Stimulated activated effector memory CD8-positive, alpha-beta T cell treated with anti-CD3 and anti-CD28 coated beads, Interleukin-12 subunit alpha, Interleukin-12 subunit beta, amount 100 ng/mL, for 72 hours (primary cell): ENCODE results near the gene PROM1.
A peak's percentile ranks its signal among the peaks of the same experiment; 100 is the strongest.

Experiments used
- ATAC-seq: fragments of 150-1000 bp; cut with Tn5 transposase; 2 replicates; pipeline ENCODE4 v1.10.0; 2021
- DNase-seq, 2 donors: peaks; one replicate each; pipeline ENCODE4 v3.0.0; 2021 to 2022; ENCODE audit warnings: low spot score in 2 of 2
- H3K27ac Mint-ChIP-seq: one replicate; pipeline ENCODE4 v1.8.0; 2022; ENCODE audit warnings: mild to moderate bottlenecking, mixed read lengths
- H3K36me3 Mint-ChIP-seq: one replicate; pipeline ENCODE4 v1.8.0; 2022; ENCODE audit warnings: mild to moderate bottlenecking, mixed read lengths
- H3K4me1 Mint-ChIP-seq: one replicate; pipeline ENCODE4 v1.8.0; 2022; ENCODE audit warnings: mixed read lengths
- H3K4me3 Mint-ChIP-seq: one replicate; pipeline ENCODE4 v1.8.0; 2022; ENCODE audit warnings: mild to moderate bottlenecking, mixed read lengths
- H3K9me3 Mint-ChIP-seq: one replicate; pipeline ENCODE4 v1.8.0; 2022; ENCODE audit warnings: mixed read lengths

Gene PROM1

DNA sequence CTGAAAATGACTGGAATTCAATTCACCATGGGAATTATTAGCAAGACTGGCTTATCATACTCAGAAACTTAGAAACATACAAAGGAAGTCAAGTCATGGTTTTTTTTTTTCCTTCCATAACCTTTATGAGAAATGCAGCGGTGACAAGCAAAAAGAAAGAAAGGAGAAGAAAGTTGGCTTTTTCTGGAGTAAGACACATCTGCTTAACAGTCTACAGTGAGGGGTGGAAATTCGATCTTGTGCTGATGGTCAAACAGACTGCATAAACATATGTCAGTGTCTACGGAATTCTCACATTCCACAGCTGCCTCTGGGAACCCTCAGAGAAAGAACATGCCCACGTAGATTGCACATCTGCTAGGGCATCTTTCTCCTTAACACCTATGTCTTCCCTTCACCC is 54.6 kb downstream of the PROM1 start:
- Mint-ChIP-seq H3K27ac (no peak overlapping the region), H3K4me1 (peaks cover 16% of the 10 kb centered on the region), H3K36me3 (no peaks in the 10 kb centered on the region), H3K4me3 (no peak overlapping the region), H3K9me3 (no peaks in the 10 kb centered on the region)
- DNase-seq (no peak), ATAC-seq (no peak)

DNA sequence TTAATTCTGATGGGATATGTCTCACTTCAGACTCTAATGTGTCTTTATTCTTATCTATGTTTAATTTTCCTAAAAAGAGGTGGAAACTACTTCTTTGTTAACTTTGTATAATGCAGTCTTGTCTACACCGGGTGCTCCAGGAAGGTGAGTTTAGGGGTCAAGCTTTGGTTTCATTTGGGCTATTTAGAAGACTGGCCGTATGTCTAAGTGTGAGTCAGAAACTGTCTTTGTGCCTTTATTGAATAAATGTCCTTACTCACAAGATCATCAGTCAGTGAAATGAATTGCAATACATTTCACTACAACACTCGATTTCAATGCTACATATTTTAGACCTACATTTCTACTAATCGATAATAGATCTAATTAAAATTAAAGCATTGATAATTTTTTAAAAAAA is 56.2 kb downstream of the PROM1 start:
- Mint-ChIP-seq H3K36me3 (no peaks in the 10 kb centered on the region), H3K4me1 (peaks cover 30% of the 10 kb centered on the region), H3K4me3 (no peak overlapping the region), H3K9me3 (no peaks in the 10 kb centered on the region), H3K27ac (no peak overlapping the region)
- no peak for ATAC-seq
- no peak for DNase-seq

DNA sequence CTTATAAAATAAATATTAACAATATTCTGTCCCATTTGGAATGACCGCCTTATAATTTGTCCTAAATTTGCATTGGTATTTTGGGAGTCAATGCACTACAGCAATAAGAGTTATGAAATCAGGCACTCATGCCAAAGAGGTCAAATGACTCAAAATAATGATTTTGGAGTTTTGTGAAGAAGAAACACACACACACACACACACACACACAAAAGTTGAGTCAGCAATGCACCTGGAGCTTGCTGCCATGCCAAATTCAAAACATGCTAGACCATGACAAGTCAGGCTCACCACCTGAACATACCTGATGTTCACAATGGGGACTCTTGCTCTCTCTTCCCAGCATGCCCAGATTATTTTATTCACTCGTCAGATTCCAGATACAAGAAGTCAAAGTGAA is 56.7 kb downstream of the PROM1 start:
- Mint-ChIP-seq H3K4me3 (no peak overlapping the region), H3K36me3 (no peaks in the 10 kb centered on the region), H3K27ac (no peak overlapping the region), H3K9me3 (no peaks in the 10 kb centered on the region), H3K4me1 (peaks cover 30% of the 10 kb centered on the region)
- no peak for ATAC-seq
- no peak for DNase-seq

DNA sequence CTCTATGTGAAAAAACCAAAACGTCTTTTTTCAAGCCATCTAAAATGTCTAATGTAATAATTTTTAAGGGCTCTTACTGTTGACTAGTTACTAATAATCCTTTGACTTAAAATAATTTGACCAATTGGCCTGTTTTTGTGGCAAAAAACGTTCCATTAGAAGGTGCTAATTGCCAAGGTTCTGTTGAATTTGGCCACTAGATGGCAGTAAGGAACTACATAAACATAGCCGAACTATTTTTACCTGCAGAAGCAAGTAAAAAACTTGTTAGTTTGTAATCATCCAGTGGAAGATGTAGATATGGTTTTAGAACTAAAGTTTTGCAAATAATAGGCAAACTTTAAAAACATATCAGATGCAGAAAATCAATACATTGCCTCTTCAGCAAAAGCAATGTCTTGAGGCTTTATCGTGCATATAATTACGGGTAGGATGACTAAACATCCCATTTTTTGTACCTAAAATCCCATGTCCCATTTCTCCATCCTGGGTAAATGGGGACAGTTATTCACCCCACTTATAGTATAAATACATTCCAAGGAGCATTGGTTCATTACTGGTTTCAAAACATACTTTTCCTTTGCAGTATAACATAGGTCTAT is 57.6 kb downstream of the PROM1 start:
- Mint-ChIP-seq H3K4me1 (peaks cover 30% of the 10 kb centered on the region), H3K9me3 (no peaks in the 10 kb centered on the region), H3K27ac (no peak overlapping the region), H3K36me3 (no peaks in the 10 kb centered on the region), H3K4me3 (no peak overlapping the region)
- DNase-seq (peak in 1 of 2 donors; percentile 16), ATAC-seq (no peak)

DNA sequence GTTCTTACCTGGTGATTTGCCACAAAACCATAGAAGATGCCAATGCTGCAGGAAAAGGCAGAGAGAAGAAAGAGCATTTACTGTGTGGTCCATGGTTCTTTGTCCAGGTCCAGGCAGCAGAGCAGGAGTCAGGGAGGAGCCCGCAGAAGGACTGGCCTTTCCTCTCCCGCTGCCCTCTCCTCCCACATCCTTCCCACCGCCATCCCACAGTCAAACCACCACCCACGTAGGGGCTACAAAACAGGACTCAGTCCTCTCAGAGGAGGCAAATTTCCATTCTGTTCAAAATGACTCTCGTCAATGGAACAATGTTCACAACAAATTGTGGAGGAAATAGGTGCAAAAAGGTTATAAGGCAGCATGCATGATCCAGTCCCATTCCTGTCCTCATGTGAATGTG is 58.6 kb downstream of the PROM1 start:
- H3K4me3 Mint-ChIP-seq, result no peak overlapping the region
- DNase-seq, result no peak
- ATAC-seq, result no peak
- peaks cover 30% of the 10 kb centered on the region for H3K4me1 Mint-ChIP-seq
- no peaks in the 10 kb centered on the region for H3K36me3 Mint-ChIP-seq
- no peak overlapping the region for H3K27ac Mint-ChIP-seq
- no peaks in the 10 kb centered on the region for H3K9me3 Mint-ChIP-seq

DNA sequence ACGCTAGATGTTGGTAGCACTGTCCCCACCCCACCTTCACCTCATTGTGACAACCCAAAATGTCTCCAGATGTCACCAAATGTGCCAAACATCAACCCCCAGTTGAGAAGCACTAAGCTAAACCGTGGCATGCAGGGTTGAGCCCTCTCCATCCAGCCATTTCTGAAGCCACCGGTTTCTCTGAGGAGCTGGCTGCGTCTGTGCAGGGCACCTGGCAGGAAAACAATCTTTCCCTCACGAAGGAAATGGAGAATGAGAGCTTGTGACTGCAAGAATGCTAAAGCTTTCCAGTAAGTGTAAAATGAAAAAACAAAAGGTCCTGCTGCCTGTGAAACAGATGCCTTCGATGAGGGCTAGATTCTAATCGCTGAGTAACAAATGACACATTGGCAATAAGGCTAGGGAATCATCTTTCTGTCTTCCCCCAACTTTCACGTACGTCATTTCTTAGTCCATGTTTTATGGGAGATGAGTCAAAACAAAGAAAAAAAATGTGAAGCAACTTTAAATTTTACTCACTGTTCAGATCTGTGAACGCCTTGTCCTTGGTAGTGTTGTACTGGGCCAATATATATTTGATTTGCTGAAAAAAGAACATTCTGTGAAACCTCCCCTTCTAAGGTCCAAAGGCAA is 59.9 kb downstream of the PROM1 start:
- Mint-ChIP-seq H3K36me3 (no peaks in the 10 kb centered on the region), H3K27ac (no peak overlapping the region), H3K9me3 (no peaks in the 10 kb centered on the region), H3K4me1 (peaks cover 30% of the 10 kb centered on the region), H3K4me3 (peak overlapping the region; percentile 46)
- ATAC-seq (peak; percentile 95), DNase-seq (peak in 1 of 2 donors; percentile 55)

DNA sequence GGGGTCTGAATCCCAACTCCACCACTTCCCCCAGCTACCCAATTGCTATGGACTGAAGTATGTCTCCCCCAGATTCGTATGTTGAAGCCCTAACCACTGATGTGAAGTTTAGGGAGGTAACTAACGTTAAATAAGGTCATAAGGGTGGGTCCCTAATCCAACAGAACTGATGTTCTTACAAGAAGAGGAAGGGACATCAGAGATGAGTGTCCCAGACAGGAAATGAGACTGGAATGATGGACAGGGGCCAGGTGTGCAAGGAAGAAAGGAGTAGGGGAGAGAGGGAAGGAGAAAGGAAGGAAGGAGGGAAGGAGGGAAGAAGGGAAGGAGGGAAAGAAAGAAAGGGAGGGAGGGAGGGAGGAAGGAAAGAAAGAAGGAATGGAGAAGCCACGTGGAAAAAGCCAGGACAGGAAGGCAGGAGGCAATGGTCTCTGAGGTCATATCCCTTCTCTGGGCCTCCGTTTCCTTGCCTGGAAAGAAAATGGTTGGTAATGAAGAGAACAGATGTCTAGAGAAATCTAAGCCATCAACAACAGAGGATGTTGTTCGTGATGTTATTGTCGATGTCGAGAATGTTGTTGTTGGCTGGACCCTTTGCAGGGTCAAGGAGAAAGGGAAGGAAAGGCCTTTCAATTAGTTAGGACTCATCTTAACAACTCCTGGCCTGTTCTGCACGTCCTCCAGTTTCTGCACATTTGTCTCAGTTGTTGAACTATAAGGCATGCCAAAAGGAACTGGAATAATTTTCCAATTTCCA is 61.8 kb downstream of the PROM1 start:
- H3K27ac Mint-ChIP-seq, result no peak overlapping the region
- ATAC-seq (no peak), DNase-seq (no peak)
- H3K9me3 Mint-ChIP-seq, result no peaks in the 10 kb centered on the region
- H3K36me3 Mint-ChIP-seq, result no peaks in the 10 kb centered on the region
- H3K4me1 Mint-ChIP-seq, result peaks cover 30% of the 10 kb centered on the region
- no peak overlapping the region for H3K4me3 Mint-ChIP-seq

DNA sequence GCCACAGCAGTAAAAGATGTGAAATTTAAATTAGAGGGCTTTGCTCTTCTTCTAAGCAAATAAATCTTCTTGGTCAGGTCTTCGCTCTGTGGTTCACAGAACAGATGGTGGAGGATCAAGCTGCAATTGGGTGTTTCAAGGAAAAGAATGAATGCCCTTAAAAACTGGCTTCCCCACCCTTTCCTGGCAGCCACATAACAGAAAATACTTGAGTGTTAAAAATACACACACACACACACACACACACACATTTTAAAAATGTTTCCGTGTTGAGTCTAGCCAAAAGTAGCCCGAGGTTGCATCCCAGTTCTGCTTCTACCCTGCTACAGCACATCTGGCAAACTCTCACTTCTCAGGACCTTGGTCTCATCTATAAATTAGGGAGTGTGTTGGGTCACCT is 64.2 kb downstream of the PROM1 start:
- no peaks in the 10 kb centered on the region for H3K9me3 Mint-ChIP-seq
- H3K27ac Mint-ChIP-seq, result no peak overlapping the region

DNA sequence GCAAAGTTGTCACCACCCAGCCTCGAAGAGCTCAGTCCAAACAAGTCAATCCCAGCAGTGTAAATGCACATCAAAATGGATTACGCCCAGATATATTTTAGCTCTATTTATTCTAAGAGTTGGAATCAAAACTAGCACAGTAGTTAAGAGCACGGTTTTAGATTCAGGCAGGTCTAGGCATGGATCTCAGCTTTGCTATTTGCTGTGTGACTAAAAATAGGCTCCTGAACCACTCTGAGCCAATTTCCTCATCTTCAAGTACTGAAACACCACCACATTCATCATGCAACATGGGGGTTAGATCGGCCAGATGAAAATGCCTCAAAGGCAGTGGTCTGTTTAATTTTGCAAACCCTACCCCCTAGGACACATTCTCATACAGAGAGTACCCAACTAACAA is 65.0 kb downstream of the PROM1 start:
- H3K27ac Mint-ChIP-seq, result no peak overlapping the region
- ATAC-seq, result peak; percentile 22
- no peaks in the 10 kb centered on the region for H3K9me3 Mint-ChIP-seq
- no peak overlapping the region for H3K4me3 Mint-ChIP-seq
- peaks cover 11% of the 10 kb centered on the region for H3K4me1 Mint-ChIP-seq
- no peak for DNase-seq
- H3K36me3 Mint-ChIP-seq, result no peaks in the 10 kb centered on the region

More for the DNA sequence above, 64.2 kb downstream of the PROM1 start:
- H3K4me1 Mint-ChIP-seq, result peaks cover 19% of the 10 kb centered on the region
- ATAC-seq (no peak), DNase-seq (no peak)
- no peak overlapping the region for H3K4me3 Mint-ChIP-seq
- H3K36me3 Mint-ChIP-seq, result no peaks in the 10 kb centered on the region

DNA sequence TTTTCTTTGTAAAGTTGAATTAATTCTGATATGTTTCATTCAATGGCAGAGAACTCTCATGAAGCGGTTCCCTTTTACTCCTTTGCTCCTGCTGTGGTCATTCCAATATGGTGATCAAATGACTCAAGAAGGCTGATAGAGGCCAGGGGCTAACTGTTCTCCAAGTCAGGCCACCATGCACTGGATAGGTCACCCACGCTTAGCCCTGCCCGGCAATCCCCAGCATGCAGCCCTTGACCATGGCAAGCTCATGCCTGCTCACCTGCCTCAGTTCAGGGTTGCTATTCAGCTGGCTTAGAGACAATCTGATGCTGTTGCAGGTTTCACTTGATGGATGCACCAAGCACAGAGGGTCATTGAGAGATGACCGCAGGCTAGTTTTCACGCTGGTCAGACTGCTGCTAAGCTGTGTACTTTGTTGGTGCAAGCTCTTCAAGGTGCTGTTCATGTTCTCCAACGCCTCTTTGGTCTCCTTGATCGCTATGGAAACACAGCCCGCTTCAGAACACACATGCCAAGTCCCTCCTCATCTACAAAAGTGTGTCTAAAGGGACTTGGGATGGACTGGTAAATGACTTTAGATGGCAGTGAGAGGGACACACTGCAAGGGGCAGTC is 65.7 kb downstream of the PROM1 start:
- no peaks in the 10 kb centered on the region for H3K36me3 Mint-ChIP-seq
- peaks cover 4% of the 10 kb centered on the region for H3K4me1 Mint-ChIP-seq
- no peak overlapping the region for H3K4me3 Mint-ChIP-seq
- no peak overlapping the region for H3K27ac Mint-ChIP-seq
- DNase-seq (no peak), ATAC-seq (no peak)
- H3K9me3 Mint-ChIP-seq, result no peaks in the 10 kb centered on the region

DNA sequence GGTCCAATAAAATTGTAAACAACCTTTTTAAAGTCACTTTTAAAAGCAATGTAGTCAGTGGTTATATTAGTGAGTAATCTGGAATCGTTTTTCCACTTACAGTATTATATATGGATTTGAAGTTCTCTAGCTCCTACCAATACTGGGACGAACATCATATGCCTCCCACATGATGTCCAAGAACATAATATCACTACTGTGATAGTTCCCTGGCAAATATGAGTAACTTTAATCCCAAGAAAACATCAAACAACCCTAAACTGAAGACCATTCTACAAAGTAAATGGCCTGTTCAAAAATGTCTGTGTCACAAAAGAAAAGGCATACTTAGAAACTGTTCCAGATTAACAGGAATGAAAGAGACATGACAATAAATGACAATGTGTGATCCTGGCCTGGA is 67.3 kb downstream of the PROM1 start:
- no peaks in the 10 kb centered on the region for H3K4me1 Mint-ChIP-seq
- H3K4me3 Mint-ChIP-seq, result no peak overlapping the region
- no peaks in the 10 kb centered on the region for H3K9me3 Mint-ChIP-seq
- no peak for ATAC-seq
- no peak for DNase-seq
- H3K27ac Mint-ChIP-seq, result no peak overlapping the region
- H3K36me3 Mint-ChIP-seq, result no peaks in the 10 kb centered on the region

DNA sequence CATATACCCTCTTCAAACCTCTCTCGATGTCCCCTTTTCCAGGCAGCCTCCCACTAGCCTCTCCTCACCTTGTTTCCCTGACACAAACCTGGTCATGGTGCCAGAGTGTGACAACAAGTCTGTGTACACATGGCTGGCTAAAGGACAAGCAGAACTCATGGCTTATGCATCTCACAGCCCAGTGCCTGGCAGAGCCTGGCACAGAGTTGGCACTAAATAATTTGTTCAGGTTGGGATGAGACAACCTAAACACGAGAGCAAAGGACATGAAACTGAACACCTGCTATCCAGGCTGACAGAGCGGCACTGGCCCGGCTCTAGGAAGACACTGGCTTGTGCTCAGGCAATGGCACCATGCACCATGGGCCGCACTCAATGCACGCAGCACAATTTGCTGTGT is 72.7 kb downstream of the PROM1 start:
- no peak overlapping the region for H3K27ac Mint-ChIP-seq
- ATAC-seq (no peak), DNase-seq (no peak)
- H3K9me3 Mint-ChIP-seq, result no peaks in the 10 kb centered on the region
- H3K4me1 Mint-ChIP-seq, result no peaks in the 10 kb centered on the region
- H3K36me3 Mint-ChIP-seq, result no peaks in the 10 kb centered on the region
- no peak overlapping the region for H3K4me3 Mint-ChIP-seq

DNA sequence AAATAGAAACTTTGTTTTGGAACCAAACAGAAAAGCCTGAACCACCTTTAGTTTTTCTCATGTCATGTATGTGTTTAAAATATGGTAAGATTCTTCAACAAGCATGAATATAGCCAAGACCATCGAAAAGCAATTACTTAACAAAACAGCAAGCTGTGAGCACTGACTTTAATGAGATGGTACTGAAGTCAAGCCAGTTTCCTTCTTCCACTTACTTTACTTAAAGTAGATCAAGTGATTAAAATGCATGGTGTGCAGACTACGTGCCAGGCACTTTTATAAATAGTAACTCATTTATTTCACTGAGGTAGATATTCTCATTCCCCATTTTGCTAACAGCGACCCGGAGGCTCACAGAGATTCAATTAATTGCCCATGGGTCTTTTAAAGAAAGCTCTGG is 74.7 kb downstream of the PROM1 start:
- Mint-ChIP-seq H3K4me3 (no peak overlapping the region), H3K9me3 (no peaks in the 10 kb centered on the region), H3K4me1 (no peaks in the 10 kb centered on the region), H3K36me3 (no peaks in the 10 kb centered on the region), H3K27ac (no peak overlapping the region)
- ATAC-seq (no peak), DNase-seq (no peak)

DNA sequence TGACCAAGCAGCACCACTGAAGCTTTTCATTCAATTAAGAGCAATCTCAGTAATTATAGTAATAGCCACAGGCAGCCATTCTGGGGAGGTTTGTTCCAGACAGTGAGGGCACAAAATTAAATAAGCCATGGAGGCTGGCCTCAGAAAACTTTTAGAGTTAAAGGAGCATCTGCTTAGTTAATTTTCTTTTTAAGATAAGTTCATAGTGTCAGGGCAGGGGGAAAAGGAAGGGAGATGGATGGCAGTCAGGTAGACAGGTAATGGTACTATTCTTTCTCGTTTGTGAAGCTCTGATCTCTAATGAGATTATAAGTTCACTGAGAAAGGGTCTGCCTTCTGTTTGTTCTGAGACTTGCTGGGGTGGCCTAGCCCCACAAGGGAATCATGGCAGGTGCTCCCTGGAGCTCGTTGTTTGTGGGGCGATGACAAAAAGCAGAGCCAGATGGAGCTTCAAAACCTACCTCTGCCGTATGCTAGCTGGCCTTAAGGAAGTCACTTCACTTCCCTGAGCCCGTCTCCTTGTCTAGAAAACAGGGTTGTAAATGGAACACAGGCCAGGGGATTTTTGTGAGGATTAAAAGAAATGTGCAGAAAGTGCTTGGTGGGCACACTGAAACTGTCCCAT is 76.2 kb downstream of the PROM1 start:
- DNase-seq, result no peak
- H3K27ac Mint-ChIP-seq, result no peak overlapping the region
- no peaks in the 10 kb centered on the region for H3K4me1 Mint-ChIP-seq
- H3K36me3 Mint-ChIP-seq, result no peaks in the 10 kb centered on the region
- H3K9me3 Mint-ChIP-seq, result no peaks in the 10 kb centered on the region
- no peak for ATAC-seq
- H3K4me3 Mint-ChIP-seq, result no peak overlapping the region

DNA sequence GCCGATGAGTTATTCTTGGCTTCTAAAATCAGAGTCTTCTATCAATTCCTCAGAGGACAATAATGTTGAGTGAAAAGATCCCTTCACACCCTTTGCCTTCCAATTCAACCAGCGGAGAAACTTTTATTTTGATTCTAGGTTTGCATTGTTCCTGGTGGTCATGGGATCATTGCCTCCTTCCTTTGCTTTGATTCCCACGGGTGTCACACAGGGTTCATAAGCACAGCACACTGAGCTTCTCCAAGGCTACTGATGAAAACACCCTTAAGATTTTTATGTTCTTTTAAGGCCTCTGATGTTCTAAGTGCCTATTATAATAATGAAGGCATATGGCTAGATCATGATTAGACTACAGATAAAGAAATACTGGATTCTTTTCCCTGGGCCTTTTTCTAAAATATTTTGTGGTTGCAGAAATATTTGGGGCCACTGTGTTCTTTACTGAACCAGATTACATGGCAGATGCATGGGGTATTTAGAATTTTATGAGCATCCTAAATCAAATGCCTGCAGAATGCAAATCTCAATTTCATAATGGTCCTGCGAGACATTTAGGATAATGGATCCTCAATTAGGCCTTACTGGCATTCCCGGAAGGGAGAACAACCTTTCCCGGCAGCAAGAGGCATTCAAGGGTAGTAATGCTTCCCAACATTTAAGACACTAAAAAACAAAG is 76.9 kb downstream of the PROM1 start:
- H3K9me3 Mint-ChIP-seq, result no peaks in the 10 kb centered on the region
- ATAC-seq (no peak), DNase-seq (no peak)
- no peak overlapping the region for H3K4me3 Mint-ChIP-seq
- H3K27ac Mint-ChIP-seq, result no peak overlapping the region
- H3K36me3 Mint-ChIP-seq, result no peaks in the 10 kb centered on the region
- H3K4me1 Mint-ChIP-seq, result no peaks in the 10 kb centered on the region
